Hepatocyte (in vitro differentiated cells): ENCODE results near the gene SLC2A4.

Source experiments
- EZH2 ChIP-seq: fragments of 200-600 bp; sonication (generic); IDR thresholded peaks from 2 replicates; pipeline ENCODE4 v1.6.1; 2016; ENCODE audit warnings: antibody characterized with exemption, mild to moderate bottlenecking, borderline replicate concordance
- EZH2phosphoT487 ChIP-seq: fragments of 200-600 bp; sonication (generic); IDR thresholded peaks from one replicate; pipeline ENCODE4 v1.6.1; 2018; ENCODE audit warnings: antibody characterized with exemption, mild to moderate bottlenecking, low read depth, moderate library complexity; ENCODE audit not compliant: unreplicated experiment, severe bottlenecking
- TF ChIP-seq, protein P1 (sequence below): fragments of 200-600 bp; sonication (generic); IDR thresholded peaks from 2 replicates; pipeline ENCODE4 v1.5.1; 2016; ENCODE audit warnings: antibody characterized with exemption, mild to moderate bottlenecking; ENCODE audit not compliant: poor library complexity

DNA sequence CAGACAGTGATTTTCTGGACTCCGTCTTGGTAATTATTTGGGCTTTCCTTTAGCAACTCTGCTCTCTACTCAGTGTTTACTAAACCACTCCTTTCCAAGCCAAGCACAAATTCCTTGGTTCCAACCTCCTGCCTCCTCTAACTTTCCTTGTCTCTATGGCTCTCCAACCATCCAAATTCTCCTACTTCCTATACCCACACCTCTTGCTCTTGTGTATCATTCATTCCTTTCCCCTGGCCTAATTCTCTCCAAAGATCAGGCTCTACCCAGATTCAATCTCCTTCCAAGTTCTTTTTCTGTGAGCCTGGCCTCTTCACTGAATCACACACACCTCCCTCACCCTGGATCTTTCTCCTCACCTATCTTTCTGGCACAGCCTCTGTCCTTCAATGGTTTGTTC is 46.5 kb downstream of the SLC2A4 start:
- TF ChIP-seq EZH2: no peak
- TF ChIP-seq, protein P1, sequence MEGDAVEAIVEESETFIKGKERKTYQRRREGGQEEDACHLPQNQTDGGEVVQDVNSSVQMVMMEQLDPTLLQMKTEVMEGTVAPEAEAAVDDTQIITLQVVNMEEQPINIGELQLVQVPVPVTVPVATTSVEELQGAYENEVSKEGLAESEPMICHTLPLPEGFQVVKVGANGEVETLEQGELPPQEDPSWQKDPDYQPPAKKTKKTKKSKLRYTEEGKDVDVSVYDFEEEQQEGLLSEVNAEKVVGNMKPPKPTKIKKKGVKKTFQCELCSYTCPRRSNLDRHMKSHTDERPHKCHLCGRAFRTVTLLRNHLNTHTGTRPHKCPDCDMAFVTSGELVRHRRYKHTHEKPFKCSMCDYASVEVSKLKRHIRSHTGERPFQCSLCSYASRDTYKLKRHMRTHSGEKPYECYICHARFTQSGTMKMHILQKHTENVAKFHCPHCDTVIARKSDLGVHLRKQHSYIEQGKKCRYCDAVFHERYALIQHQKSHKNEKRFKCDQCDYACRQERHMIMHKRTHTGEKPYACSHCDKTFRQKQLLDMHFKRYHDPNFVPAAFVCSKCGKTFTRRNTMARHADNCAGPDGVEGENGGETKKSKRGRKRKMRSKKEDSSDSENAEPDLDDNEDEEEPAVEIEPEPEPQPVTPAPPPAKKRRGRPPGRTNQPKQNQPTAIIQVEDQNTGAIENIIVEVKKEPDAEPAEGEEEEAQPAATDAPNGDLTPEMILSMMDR: no peak
- TF ChIP-seq EZH2phosphoT487: no peak
